Endothelial cell of umbilical vein (primary cell): ENCODE measurements around the gene LRRC56. TPM values are rescaled to one million over a fixed set of nuclear protein-coding genes. Genes with fewer than 3 reads are reported as not detected.
"Not testable (repeated sequence)": the region's sequence is repeated elsewhere in the genome, so short reads cannot be mapped to it uniquely, and the experiment has no call there.

Source experiments
- BruUV-seq: library from RNA; stranded (reverse); fragments of 400-500 nt; replicated peaks from 2 replicates; lab custom pipeline; 2021; lab: Mats Ljungman, UMichigan
- CTCF ChIA-PET: fragments of 300-600, 350-600 bp; sonication (Branson Sonifier 250); formaldehyde crosslinking; loops from one replicate; lab custom pipeline; 2021; ENCODE audit warnings: antibody characterized with exemption, inconsistent platforms; lab: Charles Lee
- POLR2A ChIA-PET: fragments of 300-600, 350-600 bp; sonication (Branson Sonifier 250); formaldehyde crosslinking; loops from one replicate; lab custom pipeline; 2021; ENCODE audit warnings: antibody characterized with exemption, inconsistent platforms; lab: Charles Lee
- DNase-seq: peaks from one replicate; pipeline ENCODE4 v3.0.0-alpha.2; 2011; ENCODE audit warnings: low read depth, low spot score
- FAIRE-seq: peaks from 2 replicates; lab custom pipeline; 2011; peaks lifted over from hg19 to GRCh38; lab: Jason Lieb, UNC
- H2AFZ ChIP-seq: 2 replicates; pipeline ENCODE4 v1.6.0; 2012; ENCODE audit warnings: low read depth, low read length, control low read depth, inconsistent platforms
- H3K27ac ChIP-seq: 2 replicates; pipeline ENCODE4 v1.5.1; 2011; ENCODE audit warnings: low read depth, mild to moderate bottlenecking, control low read depth, low read length, moderate library complexity; ENCODE audit not compliant: insufficient read depth
- H3K27me3 ChIP-seq, 2 experiments: 2 replicates each; pipeline versions ENCODE4 v1.6.0 to v1.6.1; 2011; ENCODE audit warnings: low read length in 2 of 2, mixed read lengths in 1 of 2; ENCODE audit not compliant: control insufficient read depth in 2 of 2, insufficient read depth in 2 of 2
- H3K36me3 ChIP-seq, 2 experiments: 2 replicates in 1 of 2; 3 replicates in 1 of 2; pipeline ENCODE4 v1.5.1; 2011; ENCODE audit warnings: low read length in 2 of 2, mild to moderate bottlenecking in 1 of 2, moderate library complexity in 1 of 2; ENCODE audit not compliant: control insufficient read depth in 2 of 2, insufficient read depth in 2 of 2; ENCODE audit errors: extremely low read depth in 1 of 2
- H3K4me1 ChIP-seq: 3 replicates; pipeline ENCODE4 v1.5.1; 2011; ENCODE audit warnings: mild to moderate bottlenecking, low read length; ENCODE audit not compliant: control insufficient read depth, insufficient read depth; ENCODE audit errors: extremely low read depth
- H3K4me2 ChIP-seq: 2 replicates; pipeline ENCODE4 v1.6.1; 2011; ENCODE audit warnings: low read length, control low read depth, mixed read lengths; ENCODE audit not compliant: insufficient read depth
- H3K4me3 ChIP-seq, 3 experiments: fragments of 200-600 bp in 1 of 3; sonication (generic), shearing (Covaris generic) in 1 of 3; replicated peaks in 1 of 3; 2 replicates each; pipeline ENCODE4 v1.5.1; 2011 to 2016; ENCODE audit warnings: control low read depth in 3 of 3, low read length in 3 of 3, mild to moderate bottlenecking in 2 of 3, inconsistent platforms in 1 of 3, low read depth in 1 of 3, moderate library complexity in 1 of 3; ENCODE audit not compliant: insufficient read depth in 1 of 3
- H3K79me2 ChIP-seq: 2 replicates; pipeline ENCODE4 v1.6.0; 2012; ENCODE audit warnings: low read length, inconsistent platforms; ENCODE audit not compliant: control insufficient read depth, insufficient read depth
- H3K9ac ChIP-seq: replicated peaks from 2 replicates; pipeline ENCODE3; 2011; ENCODE audit warnings: low read length, control low read depth; ENCODE audit not compliant: insufficient read depth; ENCODE audit errors: extremely low read depth
- H3K9me1 ChIP-seq: replicated peaks from 3 replicates; pipeline ENCODE4 v1.6.0; 2011; ENCODE audit warnings: mild to moderate bottlenecking, low read length; ENCODE audit not compliant: control insufficient read depth, insufficient read depth; ENCODE audit errors: extremely low read depth
- H3K9me3 ChIP-seq: replicated peaks from 2 replicates; pipeline ENCODE4 v1.5.1; 2012; ENCODE audit warnings: low read length, inconsistent platforms; ENCODE audit not compliant: control insufficient read depth, insufficient read depth
- H4K20me1 ChIP-seq: replicated peaks from 2 replicates; pipeline ENCODE3; 2011; ENCODE audit warnings: mild to moderate bottlenecking, low read length; ENCODE audit not compliant: control insufficient read depth, insufficient read depth; ENCODE audit errors: extremely low read depth
- CTCF ChIP-seq, 2 donors: IDR thresholded peaks; 1 replicate in 1 of 2; 2 replicates in 1 of 2; pipeline ENCODE4 v1.5.1; 2011; ENCODE audit warnings: low read length in 2 of 2, mild to moderate bottlenecking in 2 of 2, moderate library complexity in 2 of 2, control low read depth in 1 of 2, inconsistent platforms in 1 of 2, low read depth in 1 of 2; ENCODE audit not compliant: insufficient read depth in 1 of 2; ENCODE audit errors: extremely low read depth in 1 of 2
- EZH2 ChIP-seq: IDR thresholded peaks from 2 replicates; pipeline ENCODE4 v1.6.1; 2012; ENCODE audit warnings: borderline replicate concordance, low read depth, mild to moderate bottlenecking, moderate library complexity, low read length, inconsistent platforms; ENCODE audit not compliant: severe bottlenecking
- FOS ChIP-seq: IDR thresholded peaks from 2 replicates; pipeline ENCODE4 v1.6.1; 2011; ENCODE audit warnings: mild to moderate bottlenecking, low read length, moderate library complexity, borderline replicate concordance; ENCODE audit not compliant: insufficient read depth
- GATA2 ChIP-seq: IDR thresholded peaks from 2 replicates; pipeline ENCODE4 v1.7.0; 2011; ENCODE audit warnings: low read depth, mild to moderate bottlenecking, moderate library complexity, mixed read lengths, low read length; ENCODE audit not compliant: insufficient read length, insufficient read depth
- JUN ChIP-seq: IDR thresholded peaks from 2 replicates; pipeline ENCODE4 v1.6.1; 2011; ENCODE audit warnings: borderline replicate concordance, low read depth; ENCODE audit not compliant: insufficient read length, insufficient read depth
- MAX ChIP-seq: IDR thresholded peaks from 2 replicates; pipeline ENCODE4 v1.6.1; 2011; ENCODE audit not compliant: insufficient read depth, insufficient read length
- MYC ChIP-seq: IDR thresholded peaks from one replicate; pipeline ENCODE4 v1.6.1; 2011; ENCODE audit warnings: mild to moderate bottlenecking, low read depth, low read length
- POLR2A ChIP-seq: IDR thresholded peaks from 2 replicates; pipeline ENCODE4 v1.6.1; 2012; ENCODE audit warnings: low read depth, mild to moderate bottlenecking, control low read depth, low read length
- POLR2AphosphoS5 ChIP-seq: IDR thresholded peaks from 2 replicates; pipeline ENCODE4 v1.6.1; 2012; ENCODE audit warnings: low read depth, mild to moderate bottlenecking, control low read depth, low read length, moderate library complexity; ENCODE audit not compliant: insufficient read depth
- dilution Hi-C: fragments of 300-500 bp; cut with MboI; formaldehyde crosslinking; loops from one replicate; pipeline ENCODE4 v1.15.0; 2019; ENCODE audit warnings: low sequenced_read_pairs; ENCODE audit not compliant: extremely low pct_ligation_motif_present
- intact Hi-C: fragments of 100-400 bp; cut with micrococcal nuclease; formaldehyde crosslinking; loops from one replicate; pipeline ENCODE4 v1.10.0; 2022
- polyA plus RNA-seq, 4 experiments: library from polyadenylated mRNA; depleted of rRNA in 3 of 4; stranded (reverse) in 3 of 4; unstranded in 1 of 4; fragments of >200 nt; gene quantifications; 2 replicates each; pipeline versions ENCODE4 v1.2.1 to v1.2.3, GENCODE V29; 2011 to 2012; ENCODE audit warnings: missing spikeins in 1 of 4
- total RNA-seq: library from RNA; stranded (reverse); gene quantifications from 2 replicates; pipeline ENCODE4 v1.2.3, GENCODE V29; 2021

LRRC56 gene
- total and polyA plus RNA-seq, 2 donors (not counting 3 experiments of a cell fraction or from before 2014, with no cell fraction given), result 0.47 to 0.55 TPM

DNA sequence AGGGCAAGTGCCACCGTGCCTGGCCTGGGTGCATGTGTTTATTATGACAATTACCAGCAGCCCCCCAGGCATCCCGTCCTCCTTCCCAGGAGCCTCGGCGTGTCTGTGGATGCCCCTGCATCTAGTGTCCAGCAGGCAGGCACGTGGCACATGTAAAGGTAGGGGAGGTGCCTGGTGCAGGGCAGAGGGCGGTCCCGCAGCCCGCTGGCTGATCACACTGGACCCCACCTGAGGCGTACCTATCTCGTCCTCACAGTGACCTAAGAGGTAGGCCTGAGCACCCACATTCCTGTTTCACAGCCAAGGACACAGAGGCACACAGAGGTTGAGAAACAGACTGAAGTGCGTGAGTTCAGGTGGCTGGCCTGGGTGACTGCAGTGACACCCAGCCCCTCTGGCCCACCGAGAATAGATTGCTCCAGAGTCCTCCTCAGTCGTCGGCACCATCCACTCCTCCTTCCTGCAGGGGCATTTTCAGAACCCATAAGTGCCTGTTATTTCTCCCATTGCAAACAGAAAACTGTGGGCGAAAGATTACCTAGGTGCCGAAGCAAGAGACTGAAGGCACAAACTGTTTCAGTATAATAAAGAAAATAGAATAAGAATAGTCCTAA is 35.9 kb downstream of the LRRC56 start:
- Histone ChIP-seq H2AFZ (no peak overlapping the region), H3K79me2 (peaks cover 17% of the 10 kb centered on the region), H4K20me1 (no peaks in the 10 kb centered on the region), H3K9me1 (no peaks in the 10 kb centered on the region), H3K4me3 (no peak overlapping the region), H3K27me3 (peaks cover 8 to 10% of the 10 kb centered on the region in 2 experiments), H3K4me1 (peaks cover 18% of the 10 kb centered on the region), H3K36me3 (no peaks in the 10 kb centered on the region), H3K9ac (no peak overlapping the region), H3K27ac (no peak overlapping the region), H3K4me2 (no peak overlapping the region), H3K9me3 (no peaks in the 10 kb centered on the region)
- dilution Hi-C loops (no loop called here), intact Hi-C loops (no loop called here)
- POLR2A ChIA-PET, result no interaction called here
- DNase-seq, result no peak
- BruUV-seq, result no TSS peak
- FAIRE-seq, result no peak
- CTCF ChIA-PET, result no interaction called here
- TF ChIP-seq EZH2, result no peak
- TF ChIP-seq CTCF (IDR thresholded peaks at IDR 0.05; ENCODE audit: extremely low read depth in 1 of 2, insufficient read depth in 1 of 2, low read depth in 1 of 2, low read length in 2 of 2), result no peak
- TF ChIP-seq MAX, result no peak
- TF ChIP-seq POLR2A, result no peak
- no peak for TF ChIP-seq JUN
- no peak for TF ChIP-seq FOS
- TF ChIP-seq POLR2AphosphoS5, result no peak
- TF ChIP-seq GATA2, result no peak
- TF ChIP-seq MYC, result no peak

DNA sequence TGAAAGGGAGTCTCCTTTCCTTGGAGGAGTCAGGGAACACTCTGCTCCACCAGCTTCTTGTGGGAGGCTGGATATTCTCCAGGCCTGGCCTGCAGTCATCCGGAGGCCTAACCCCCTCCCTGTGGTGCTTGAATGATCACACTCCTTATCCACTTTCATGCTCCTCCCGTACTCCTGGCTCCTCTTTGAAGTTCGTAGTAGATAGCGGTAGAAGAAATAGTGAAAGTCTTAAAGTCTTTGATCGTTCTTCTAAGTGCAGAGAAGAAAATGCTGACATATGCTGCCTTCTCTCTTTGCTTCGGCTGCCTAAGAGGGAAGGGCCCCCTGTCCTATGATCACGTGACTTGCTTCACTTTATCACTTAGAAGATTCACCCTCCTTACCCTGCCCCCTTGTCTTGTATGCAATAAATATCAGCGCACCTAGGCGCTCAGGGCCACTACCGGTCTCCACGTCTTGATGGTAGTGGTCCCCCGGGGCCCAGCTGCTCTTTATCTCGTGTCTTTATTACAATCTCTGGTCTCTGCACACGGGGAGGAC is 36.8 kb downstream of the LRRC56 start:
- H3K4me3 ChIP-seq, H3K27ac ChIP-seq, H3K9ac ChIP-seq, H3K9me1 ChIP-seq, H3K9me3 ChIP-seq, DNase-seq, BruUV-seq, H3K36me3 ChIP-seq, dilution Hi-C loops, H4K20me1 ChIP-seq, intact Hi-C loops, H2AFZ ChIP-seq, FAIRE-seq, H3K4me2 ChIP-seq, POLR2A ChIA-PET, CTCF ChIA-PET: not testable (repeated sequence)
- peaks cover 18% of the 10 kb centered on the region for H3K4me1 ChIP-seq
- peaks cover 8 to 10% of the 10 kb centered on the region in 2 experiments for H3K27me3 ChIP-seq
- H3K79me2 ChIP-seq, result peaks cover 26% of the 10 kb centered on the region
